T follicular helper cell (primary cell): ENCODE results near the gene NUDT2.
"Not testable (repeated sequence)": the region's sequence is repeated elsewhere in the genome, so short reads cannot be mapped to it uniquely, and the experiment has no call there.

ENCODE experiments used
- DNase-seq: peaks from one replicate; pipeline ENCODE4 v3.0.0-alpha.2; 2020; ENCODE audit warnings: low read depth

NUDT2 gene

DNA sequence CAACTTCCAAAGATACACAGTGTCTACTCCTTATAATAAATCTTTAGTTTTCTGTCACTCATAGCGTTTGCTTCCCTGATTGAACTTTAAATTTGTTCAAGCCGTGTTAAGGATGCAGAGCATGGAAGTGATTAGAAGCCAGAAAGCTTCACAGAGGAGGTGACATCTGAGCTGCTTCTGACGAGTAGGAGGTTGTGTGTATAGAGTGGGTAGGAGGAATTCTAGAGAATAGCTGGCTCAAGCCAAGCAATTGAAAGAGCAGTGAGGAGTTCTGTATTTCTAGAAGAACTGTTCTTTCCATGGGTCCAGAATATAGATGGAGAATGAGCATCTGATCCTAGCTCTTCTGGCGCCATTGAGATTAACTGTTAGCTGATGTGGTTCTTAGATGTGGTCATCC is 6.0 kb downstream of the NUDT2 start:
- no peak for DNase-seq

DNA sequence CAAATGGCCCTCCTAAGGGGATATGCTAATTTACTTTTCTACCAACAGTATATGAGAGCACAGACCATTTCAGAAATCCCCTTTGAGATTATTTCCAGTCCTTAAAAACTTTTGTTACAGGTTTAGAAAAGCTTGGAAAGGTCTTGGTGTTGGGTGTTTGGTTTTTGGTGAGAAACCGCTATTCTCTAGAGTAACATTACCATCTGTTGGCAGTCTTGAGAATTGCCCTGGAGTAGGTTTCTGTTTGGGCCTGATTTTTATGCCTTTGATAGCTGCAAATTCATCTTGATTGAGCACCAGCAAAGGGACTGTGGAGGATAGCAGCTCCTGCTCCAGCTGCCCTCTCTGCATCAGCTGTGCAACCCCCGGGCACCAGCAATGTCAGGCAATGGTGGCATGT is 8.0 kb downstream of the NUDT2 start:
- no peak for DNase-seq

DNA sequence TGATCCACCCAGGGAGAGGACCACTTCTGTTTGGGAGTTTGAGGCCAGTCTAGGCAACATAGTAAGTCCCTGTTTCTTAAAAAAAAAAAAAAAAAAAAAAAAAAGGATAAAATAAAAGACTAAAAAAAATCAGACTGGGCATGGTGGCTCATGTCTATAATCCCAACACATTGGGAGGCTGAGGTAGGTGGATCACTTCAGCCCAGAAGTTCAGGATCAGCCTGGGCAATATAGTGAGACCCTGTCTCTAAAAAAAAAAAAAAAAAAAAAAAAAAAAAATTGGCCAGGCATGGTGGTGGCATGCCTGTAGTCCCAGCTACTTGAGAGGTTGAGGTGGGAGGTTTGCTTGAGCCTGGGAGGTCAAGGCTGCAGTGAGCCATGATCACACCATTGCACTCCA is 8.7 kb downstream of the NUDT2 start:
- not testable (repeated sequence) for DNase-seq

DNA sequence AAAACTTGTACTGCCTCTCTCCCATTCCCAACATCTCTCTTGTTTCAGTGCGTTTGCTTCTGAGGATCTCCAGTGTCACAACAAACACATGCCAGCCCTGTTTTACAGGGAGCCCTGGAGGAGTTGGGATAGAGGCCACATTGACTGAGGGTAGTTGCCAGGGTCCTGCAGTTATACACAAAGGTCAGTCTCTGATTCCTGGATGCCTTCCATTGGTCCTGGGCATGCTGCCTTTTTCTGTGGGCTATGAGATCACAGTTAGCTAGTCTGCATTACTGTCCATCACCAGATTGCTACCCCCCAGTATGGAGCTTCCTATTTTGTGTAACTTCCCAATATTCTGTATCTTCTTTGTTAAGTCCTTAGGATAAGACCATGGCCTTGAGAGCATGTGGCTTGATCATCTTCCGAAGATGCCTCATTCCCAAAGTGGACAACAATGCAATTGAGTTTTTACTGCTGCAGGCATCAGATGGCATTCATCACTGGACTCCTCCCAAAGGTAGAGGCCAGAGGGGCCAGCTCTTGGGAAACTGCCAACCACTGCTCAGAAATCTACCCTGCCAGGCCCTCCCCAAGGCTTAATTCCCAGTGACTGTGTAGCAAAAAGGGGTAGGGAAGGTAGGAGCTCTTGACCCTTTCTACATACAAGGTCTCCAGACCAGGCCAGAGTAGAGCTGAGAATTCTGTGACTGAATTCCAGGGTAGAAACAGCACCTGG is 9.5 kb downstream of the NUDT2 start:
- DNase-seq: no peak

DNA sequence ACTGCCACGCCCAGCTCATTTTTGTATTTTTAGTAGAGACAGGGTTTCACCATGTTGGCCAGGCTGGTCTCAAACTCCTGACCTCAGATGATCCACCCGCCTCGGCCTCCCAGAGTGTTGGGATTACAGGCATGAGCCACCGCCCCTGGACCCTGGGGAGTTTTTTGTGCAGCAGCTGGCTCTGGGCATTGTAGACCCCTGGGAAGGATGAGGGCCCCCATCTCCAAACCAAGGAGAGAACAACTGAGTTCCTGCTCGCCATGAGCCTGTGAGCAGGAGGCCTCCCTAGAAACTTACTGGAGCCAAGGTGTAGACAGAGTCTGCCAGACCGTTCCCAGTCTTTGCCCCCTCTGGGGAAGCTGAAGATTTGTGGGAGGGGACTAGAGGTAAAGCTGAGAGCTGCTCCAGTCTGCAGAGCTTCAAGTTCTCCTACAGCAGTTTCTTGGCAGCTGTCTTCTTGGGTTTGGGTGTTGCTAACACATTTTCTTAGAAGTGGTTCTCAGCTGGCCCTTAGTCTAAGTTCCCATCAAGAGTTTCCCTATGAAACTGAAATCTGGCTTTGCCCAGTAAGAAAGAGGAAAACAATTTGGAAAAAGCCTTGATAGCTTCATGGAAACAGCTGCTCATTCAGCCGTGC is 12.4 kb downstream of the NUDT2 start:
- DNase-seq: no peak

DNA sequence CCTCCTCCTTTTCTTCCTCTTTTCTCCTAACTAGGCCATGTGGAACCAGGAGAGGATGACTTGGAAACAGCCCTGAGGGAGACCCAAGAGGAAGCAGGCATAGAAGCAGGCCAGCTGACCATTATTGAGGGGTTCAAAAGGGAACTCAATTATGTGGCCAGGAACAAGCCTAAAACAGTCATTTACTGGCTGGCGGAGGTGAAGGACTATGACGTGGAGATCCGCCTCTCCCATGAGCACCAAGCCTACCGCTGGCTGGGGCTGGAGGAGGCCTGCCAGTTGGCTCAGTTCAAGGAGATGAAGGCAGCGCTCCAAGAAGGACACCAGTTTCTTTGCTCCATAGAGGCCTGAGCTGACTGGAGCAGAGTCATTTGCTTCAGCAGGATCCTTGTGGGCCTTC is 13.7 kb downstream of the NUDT2 start:
- no peak for DNase-seq

DNA sequence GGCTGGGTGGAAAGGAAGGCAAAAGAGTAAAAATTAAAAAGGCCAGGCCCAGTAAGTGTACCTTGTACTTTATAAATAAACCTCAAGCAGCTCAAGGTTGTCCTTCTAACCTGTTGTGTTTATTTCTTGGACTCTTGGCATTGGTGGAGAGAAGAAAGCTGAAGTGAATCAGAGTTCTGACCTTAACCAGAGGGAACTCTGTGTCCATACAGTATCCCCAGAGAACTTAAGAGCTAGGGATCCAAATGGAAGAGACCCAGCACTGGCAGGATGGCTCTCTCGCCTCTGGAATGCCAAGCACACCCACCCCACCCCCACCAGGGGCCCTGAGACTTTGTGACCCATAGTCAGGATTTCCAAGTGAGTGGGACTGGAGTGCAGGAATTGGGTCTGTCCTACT is 14.2 kb downstream of the NUDT2 start:
- no peak for DNase-seq

DNA sequence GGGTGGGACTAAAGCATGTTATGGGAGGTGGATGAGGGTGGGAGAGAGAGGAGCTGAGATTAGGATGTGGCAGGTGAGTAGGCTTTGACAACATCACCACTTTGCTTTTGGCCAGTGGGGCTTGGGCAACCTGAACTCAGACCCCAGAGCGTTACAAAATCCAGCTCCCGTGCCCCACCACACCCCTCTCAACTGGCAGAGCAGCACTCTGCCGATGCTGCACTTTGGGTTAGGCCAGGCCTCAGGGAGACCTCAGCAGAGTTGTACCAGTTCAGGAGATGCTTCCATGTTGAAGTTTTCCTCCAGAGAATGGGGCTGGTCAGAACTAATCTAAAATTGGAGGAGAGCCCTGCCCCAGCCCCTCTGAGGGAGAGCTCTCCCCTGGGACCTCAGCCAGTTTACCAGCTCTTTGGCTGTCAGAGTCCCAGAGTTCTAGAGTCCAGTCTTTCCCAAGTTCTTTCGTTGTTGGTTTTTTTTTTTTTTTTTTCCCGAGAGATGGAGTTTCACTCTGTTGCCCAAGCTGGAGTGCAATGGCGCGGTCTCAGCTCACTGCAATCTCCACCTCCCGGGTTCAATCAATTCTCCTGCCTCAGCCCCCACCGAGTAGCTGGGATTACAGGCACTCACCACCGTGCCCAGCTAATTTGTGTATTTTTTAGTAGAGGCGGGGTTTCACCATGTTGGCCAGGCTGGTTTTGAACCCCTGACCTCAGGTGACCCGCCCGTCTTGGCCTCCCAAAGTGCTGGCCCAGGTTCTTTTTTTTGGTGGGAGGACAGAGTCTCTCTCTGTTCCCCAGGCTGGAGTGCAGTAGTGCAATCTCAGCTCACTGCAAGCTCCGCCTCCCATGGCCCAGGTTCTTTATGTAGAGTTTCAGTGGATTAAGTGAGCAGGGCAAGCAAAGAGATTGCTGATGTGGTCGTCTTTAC is 17.8 kb downstream of the NUDT2 start:
- DNase-seq: no peak

DNA sequence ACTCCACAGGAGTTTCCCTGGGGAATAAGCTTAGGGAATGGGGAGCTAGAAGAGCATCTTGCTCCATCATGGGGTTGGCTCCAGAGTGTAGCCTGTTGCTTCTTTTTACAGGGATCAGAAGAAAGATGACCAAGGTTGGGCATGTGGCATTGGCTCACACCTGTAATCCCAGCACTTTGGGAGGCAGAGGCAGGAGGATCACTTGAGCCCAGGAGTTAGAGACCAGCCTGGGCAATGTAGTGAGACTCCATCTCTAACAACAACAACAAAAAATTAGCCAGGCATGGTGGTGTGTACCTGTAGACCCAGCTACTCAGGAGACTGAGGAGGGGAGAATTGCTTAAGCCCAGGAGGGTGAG is 18.4 kb downstream of the NUDT2 start:
- DNase-seq: no peak

DNA sequence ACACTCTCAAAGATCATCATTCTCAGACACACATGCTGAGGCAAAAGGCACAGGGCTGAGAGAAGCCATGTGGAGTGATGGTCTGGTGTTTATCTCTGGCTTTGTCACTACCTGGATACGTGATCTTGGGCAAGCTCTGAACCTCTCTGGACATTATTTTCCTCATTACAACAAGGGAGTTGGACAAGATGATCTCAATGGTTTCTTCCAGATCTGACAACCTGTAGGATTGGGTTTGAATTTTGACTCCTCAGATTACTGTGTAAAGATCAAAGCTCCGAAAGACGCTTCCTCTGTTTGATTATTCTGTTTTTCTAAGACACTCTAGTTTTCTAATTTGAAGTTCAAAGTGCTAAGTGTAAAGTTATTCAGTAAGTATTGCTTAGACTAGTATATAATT is 20.0 kb downstream of the NUDT2 start:
- no peak for DNase-seq

DNA sequence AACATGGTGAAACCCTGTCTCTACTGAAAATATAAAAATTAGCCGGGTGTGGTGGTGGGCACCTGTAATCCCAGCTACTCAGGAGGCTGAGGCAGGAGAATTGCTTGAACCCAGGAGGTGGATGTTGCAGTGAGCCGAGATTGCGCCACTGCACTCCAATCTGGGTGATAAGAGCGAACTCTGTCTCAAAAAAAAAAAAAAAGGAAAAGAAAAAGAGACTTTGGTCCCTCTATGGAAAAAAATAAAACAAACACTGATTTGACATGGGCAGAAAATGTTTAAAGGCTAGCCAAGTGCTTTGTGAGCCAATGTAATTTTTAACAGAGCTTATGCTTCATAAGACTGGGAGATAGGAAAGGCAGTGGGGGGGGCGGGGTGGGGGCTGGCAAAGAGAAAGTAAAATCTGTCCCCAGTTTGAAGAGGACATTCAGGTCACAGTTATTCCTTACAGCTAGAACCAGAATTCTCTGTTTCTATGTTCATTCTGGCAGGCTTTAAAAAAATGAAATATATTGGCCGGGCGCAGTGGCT is 22.8 kb downstream of the NUDT2 start:
- DNase-seq: not testable (repeated sequence)

DNA sequence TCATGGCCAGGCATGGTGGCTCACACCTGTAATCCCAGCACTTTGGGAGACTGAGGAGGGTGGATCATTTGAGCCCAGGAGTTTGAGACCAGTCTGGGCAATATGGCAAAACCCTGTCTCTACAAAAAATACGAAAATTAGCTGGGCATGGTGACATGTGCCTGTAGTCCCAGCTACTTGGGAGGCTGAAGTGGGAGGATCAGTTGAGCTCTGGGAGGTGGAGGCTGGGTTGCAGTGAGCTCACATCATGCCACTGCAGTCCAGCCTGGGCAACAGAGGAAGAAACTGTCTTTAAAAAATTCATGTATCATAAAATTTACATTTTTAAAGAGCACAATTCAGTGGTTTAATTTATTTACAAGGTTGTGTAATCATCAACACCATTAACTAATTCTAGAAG is 23.6 kb downstream of the NUDT2 start:
- DNase-seq: not testable (repeated sequence)

DNA sequence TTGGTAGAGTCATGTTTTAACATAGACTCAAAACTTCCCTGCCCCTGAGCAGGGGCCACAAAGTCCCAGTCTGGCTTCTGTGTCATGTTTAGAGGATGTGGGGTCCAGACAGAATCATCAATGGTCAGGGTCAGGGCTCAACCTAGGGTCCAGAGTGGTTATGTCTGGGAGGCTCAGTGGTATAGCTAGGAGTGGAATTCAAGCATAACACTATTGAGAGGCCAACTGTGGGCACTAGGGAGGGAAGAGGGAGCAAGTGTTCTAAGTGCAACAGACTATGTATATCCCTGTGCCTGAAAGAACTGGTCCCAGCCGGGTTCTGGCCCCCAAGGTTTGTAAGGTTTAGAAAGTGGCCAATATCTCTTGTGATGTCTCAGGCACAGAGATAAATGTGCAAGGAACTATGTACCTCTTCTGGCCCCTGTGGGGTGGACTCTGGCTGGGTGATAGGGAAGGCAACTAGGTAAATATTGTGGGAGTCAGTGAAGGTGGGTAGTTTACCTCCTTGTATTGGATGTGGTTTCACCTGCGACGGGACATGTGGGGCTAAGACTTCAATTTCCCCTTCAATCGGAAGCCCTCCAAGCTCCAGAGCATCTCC is 33.3 kb downstream of the NUDT2 start:
- no peak for DNase-seq

DNA sequence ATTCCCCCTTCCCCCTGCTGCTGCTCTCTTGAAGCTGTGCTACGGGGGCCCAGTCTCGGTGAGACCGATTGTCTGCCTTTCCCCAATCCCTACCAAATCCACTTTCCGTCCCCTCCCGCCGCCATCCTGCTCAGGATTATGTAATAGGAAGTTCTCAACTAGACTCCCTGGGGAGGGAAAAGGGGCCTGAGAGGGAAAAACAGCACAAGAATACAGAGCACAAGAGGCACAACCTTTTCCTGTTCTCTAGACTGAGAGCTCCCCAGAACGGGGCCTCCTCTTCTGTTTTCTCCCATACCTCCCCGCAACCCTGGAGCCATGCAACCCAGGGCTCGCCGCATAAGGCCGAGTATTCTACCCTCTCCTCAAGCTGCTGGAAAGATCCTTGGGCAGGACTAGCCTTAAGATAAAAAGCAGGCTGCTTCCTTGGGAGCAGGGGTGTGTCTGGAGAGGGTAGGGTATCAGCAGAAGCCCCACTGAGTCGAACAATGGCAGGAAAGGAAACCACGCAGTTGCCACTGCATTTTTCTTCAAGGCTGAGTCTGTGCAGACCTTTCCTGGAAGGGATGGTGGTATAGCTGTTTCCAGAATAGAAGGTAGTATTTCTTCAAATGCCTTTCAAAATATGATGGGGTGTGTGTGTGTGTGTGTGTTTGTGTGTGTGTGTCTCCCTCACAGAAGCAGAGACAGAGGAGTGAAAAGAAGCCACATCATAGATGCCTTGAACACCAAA is 34.4 kb downstream of the NUDT2 start:
- no peak for DNase-seq

DNA sequence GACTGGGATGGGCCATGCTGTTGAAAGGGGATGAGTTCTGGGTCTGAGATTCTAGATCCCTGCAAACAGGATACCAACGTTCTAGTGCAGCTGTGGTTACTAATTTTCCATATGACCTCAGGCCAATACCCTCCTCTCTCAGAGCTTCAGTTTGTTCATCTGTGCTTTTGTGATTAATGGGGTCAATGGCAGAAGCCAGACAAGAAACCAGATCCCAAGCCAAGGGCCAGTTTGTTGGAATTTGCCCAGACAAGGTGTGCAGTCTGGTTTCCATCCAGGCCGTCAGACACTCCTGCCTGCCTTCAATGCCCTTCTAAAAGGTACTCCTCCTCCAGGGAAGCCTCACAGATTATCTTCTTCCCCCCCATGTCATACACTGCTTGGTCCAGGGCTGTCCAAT is 35.9 kb downstream of the NUDT2 start:
- no peak for DNase-seq

DNA sequence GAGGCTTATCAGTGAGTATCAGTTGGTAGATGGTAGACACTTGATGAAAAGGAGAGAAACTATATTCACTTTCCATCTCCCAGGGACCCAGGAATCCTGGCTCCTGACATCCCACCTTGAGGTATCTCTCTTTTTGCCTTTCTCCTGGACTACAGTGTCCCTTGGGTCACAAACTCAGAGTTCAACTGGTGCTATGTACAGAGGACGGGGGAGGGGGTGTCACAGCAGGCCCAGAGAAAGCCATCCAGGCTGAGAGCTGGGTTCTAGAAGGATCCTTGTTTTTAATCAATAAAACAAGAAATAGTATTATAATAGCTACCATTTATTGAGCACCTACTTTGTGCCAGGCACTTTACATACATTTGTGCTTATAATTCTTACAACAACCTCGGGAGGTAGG is 37.0 kb downstream of the NUDT2 start:
- DNase-seq: no peak

DNA sequence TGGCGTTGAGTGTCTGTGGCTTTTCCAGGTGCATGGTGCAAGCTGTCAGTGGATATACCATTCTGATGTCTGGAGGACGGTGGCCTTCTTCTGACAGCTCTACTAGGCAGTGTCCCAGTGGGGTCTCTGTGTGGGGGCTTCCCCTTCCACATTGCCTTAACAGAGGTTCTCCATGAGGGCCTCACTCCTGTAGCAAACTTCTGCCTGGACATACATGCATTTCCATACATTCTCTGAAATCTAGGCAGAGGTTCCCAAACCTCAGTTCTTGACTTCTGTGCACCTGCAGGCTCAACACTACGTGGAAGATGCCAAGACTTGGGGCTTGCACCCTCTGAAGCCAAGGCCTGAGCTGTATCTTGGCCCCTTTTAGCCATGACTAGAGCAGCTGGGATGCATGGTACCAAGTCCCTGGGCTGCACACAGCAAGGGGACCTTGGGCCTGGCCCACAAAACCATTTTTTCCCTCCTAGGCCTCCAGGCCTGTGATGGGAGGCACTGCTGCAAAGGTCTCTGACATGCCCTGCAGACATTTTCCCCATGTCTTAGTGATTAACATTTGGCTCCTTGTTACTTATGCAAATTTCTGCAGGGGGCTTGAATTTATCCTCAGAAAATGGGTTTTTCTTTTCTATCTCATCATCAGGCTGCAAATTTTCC is 38.5 kb downstream of the NUDT2 start:
- not testable (repeated sequence) for DNase-seq

DNA sequence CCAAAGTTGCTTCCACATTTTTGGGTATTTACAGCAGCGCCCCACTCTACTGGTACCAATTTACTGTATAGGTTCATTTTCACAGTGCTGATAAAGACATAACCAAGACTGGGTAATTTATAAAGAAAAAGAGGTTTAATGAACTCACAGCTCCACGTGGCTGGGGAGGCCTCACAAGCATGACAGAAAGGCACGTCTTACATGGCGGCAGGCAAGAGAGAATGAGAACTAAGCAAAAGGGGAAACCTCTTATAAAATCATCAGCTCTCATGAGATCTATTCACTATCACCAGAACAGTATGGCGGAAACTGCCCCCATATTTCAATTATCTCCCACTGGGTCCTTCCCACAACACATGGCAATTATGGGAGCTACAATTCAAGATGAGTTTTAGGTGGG is 39.4 kb downstream of the NUDT2 start:
- not testable (repeated sequence) for DNase-seq

DNA sequence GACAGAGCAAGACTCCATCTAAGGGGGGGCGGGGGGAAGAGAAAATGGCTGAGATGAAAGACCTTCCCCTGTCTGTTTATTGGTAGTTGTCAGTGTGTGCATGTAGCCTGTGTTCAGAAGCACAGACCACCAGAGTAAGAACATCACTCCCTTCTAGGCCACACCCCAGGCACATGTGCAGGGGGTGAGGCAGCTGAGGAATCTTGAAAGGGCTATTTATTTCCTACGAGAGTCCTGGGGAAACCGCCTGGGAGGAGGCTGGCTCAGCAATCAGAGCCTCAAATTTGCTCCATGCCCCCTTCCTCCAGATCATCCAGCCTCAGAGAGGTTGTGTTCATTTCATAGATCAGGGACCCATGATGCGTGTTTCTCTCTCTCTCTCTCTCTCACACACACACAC is 40.3 kb downstream of the NUDT2 start:
- DNase-seq: no peak

DNA sequence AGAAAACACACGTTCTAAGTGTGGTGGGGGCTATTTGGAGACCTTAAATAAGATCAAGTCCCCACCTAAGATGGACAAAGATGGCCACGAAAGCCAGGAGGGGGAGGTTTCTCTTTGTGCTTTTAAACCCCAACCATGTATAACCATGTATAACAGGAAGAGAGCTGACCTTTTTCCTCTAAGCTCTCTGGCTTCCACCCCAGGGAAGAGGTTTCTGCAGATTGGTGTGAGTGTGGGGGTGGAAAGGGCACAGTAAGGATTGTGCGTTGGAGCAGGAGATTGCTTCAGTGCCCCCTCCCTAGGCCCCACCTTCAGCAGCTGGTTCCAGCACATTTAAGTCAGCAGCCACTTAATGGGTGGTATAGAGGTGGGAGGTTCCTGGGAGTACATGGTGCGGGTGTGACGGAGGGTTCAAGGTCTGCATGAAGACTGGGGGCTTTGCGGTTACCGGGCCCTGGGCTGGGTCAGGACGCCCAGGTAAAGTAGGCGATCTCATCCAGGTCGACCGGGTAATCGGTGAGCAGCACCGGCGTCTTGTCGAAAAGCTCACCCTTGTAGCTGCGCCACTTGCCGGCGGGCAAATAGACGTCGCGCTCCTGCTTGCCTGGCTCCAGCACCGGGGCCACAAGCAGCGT is 41.1 kb downstream of the NUDT2 start:
- DNase-seq: no peak
